Activated T-helper 17 cell treated with anti-CD3 and anti-CD28 coated beads, Interleukin-2, amount 50 U/mL, for 72 hours (primary cell): Measurements from ENCODE around the gene OR10H2. TPM values are rescaled to one million over a fixed set of nuclear protein-coding genes. Genes with fewer than 3 reads are reported as not detected.
"Not testable (repeated sequence)": the region's sequence is repeated elsewhere in the genome, so short reads cannot be mapped to it uniquely, and the experiment has no call there.

Source experiments
- ATAC-seq: fragments of 150-1000 bp; cut with Tn5 transposase; replicated peaks from 2 replicates; pipeline ENCODE4 v1.10.0; 2021; ENCODE audit warnings: mild to moderate bottlenecking, moderate library complexity
- H3K27ac Mint-ChIP-seq: one replicate; pipeline ENCODE4 v1.8.0; 2022; ENCODE audit warnings: mixed read lengths
- H3K27me3 Mint-ChIP-seq: one replicate; pipeline ENCODE4 v1.8.0; 2022; ENCODE audit warnings: mixed read lengths
- H3K36me3 Mint-ChIP-seq: one replicate; pipeline ENCODE4 v1.8.0; 2022; ENCODE audit warnings: low read depth, mild to moderate bottlenecking, mixed read lengths
- H3K4me1 Mint-ChIP-seq: one replicate; pipeline ENCODE4 v1.8.0; 2022; ENCODE audit warnings: mixed read lengths
- H3K4me3 Mint-ChIP-seq: one replicate; pipeline ENCODE4 v1.8.0; 2022; ENCODE audit warnings: mild to moderate bottlenecking, mixed read lengths
- H3K9me3 Mint-ChIP-seq: one replicate; pipeline ENCODE4 v1.8.0; 2022; ENCODE audit warnings: mixed read lengths
- total RNA-seq, 2 donors: library from RNA; stranded (reverse); gene quantifications; one replicate each; pipeline ENCODE4 v1.2.3, GENCODE V29; 2022

Gene OR10H2
- total RNA-seq, 2 donors from 2014 or later: not detected

GRCh38 chr19:15732388-15732787, 4.6 kb downstream of the OR10H2 start:
- Mint-ChIP-seq H3K27me3 (peaks cover 11% of the 10 kb centered on the region), H3K27ac (no peak overlapping the region), H3K9me3 (no peaks in the 10 kb centered on the region), H3K4me3 (no peak overlapping the region), H3K4me1 (no peaks in the 10 kb centered on the region), H3K36me3 (no peaks in the 10 kb centered on the region)
- no peak for ATAC-seq

GRCh38 chr19:15733895-15734294, 6.1 kb downstream of the OR10H2 start:
- ATAC-seq: no peak
- H3K9me3 Mint-ChIP-seq: no peaks in the 10 kb centered on the region
- H3K27me3 Mint-ChIP-seq: peaks cover 3% of the 10 kb centered on the region
- no peaks in the 10 kb centered on the region for H3K4me1 Mint-ChIP-seq
- no peak overlapping the region for H3K4me3 Mint-ChIP-seq
- no peaks in the 10 kb centered on the region for H3K36me3 Mint-ChIP-seq
- H3K27ac Mint-ChIP-seq: no peak overlapping the region

- Mint-ChIP-seq H3K36me3 (no peaks in the 10 kb centered on the region), H3K4me1 (no peaks in the 10 kb centered on the region), H3K9me3 (peaks cover 13% of the 10 kb centered on the region), H3K27ac (no peak within 1 kb of the TSS), H3K4me3 (no peak within 1 kb of the TSS), H3K27me3 (peaks cover 9% of the 10 kb centered on the region)
- ATAC-seq: no peak
Measured at GRCh38 chr19:15737722-15738121, 9.9 kb downstream of the OR10H2 start, which contains the start of gene OR10H3. OR10H3 (plus strand) TSS chr19:15737985; CDS start chr19:15741393, 3,408 bp downstream.

GRCh38 chr19:15740785-15741184, 13.0 kb downstream of the OR10H2 start:
- no peak for ATAC-seq
- H3K36me3 Mint-ChIP-seq: no peaks in the 10 kb centered on the region
- no peak overlapping the region for H3K4me3 Mint-ChIP-seq
- no peak overlapping the region for H3K27ac Mint-ChIP-seq
- H3K27me3 Mint-ChIP-seq: peaks cover 19% of the 10 kb centered on the region
- no peaks in the 10 kb centered on the region for H3K4me1 Mint-ChIP-seq
- peaks cover 13% of the 10 kb centered on the region for H3K9me3 Mint-ChIP-seq

GRCh38 chr19:15748239-15748638, 20.4 kb downstream of the OR10H2 start:
- Mint-ChIP-seq H3K27ac (no peak overlapping the region), H3K4me3 (no peak overlapping the region), H3K9me3 (no peaks in the 10 kb centered on the region), H3K36me3 (no peaks in the 10 kb centered on the region), H3K4me1 (no peaks in the 10 kb centered on the region), H3K27me3 (peaks cover 31% of the 10 kb centered on the region)
- no peak for ATAC-seq

GRCh38 chr19:15758379-15758778, 30.6 kb downstream of the OR10H2 start:
- Mint-ChIP-seq H3K9me3 (no peaks in the 10 kb centered on the region), H3K36me3 (no peaks in the 10 kb centered on the region), H3K27ac (no peak overlapping the region), H3K4me3 (no peak overlapping the region), H3K27me3 (peaks cover 47% of the 10 kb centered on the region), H3K4me1 (no peaks in the 10 kb centered on the region)
- no peak for ATAC-seq

- H3K4me1 Mint-ChIP-seq: no peaks in the 10 kb centered on the region
- peaks cover 36% of the 10 kb centered on the region for H3K27me3 Mint-ChIP-seq
- no peak for ATAC-seq
Measured at GRCh38 chr19:15759962-15760565, 32.2 kb downstream of the OR10H2 start.

GRCh38 chr19:15769586-15769985, 41.8 kb downstream of the OR10H2 start:
- no peaks in the 10 kb centered on the region for H3K4me1 Mint-ChIP-seq
- no peak overlapping the region for H3K27ac Mint-ChIP-seq
- no peak overlapping the region for H3K4me3 Mint-ChIP-seq
- H3K27me3 Mint-ChIP-seq: peaks cover 27% of the 10 kb centered on the region
- H3K9me3 Mint-ChIP-seq: no peaks in the 10 kb centered on the region
- no peaks in the 10 kb centered on the region for H3K36me3 Mint-ChIP-seq
- no peak for ATAC-seq

More at GRCh38 chr19:15759962-15760565, 32.2 kb downstream of the OR10H2 start:
- H3K27ac Mint-ChIP-seq: no peak overlapping the region
- H3K4me3 Mint-ChIP-seq: no peak overlapping the region
- H3K36me3 Mint-ChIP-seq: no peaks in the 10 kb centered on the region
- no peaks in the 10 kb centered on the region for H3K9me3 Mint-ChIP-seq

- not testable (repeated sequence) for H3K36me3 Mint-ChIP-seq, H3K9me3 Mint-ChIP-seq, H3K27ac Mint-ChIP-seq, ATAC-seq, H3K4me3 Mint-ChIP-seq, H3K4me1 Mint-ChIP-seq
- H3K27me3 Mint-ChIP-seq: peaks cover 39% of the 10 kb centered on the region
Measured at GRCh38 chr19:15774159-15774558, 46.3 kb downstream of the OR10H2 start.

- H3K9me3 Mint-ChIP-seq: no peaks in the 10 kb centered on the region
- H3K27me3 Mint-ChIP-seq: peaks cover 38% of the 10 kb centered on the region
- no peaks in the 10 kb centered on the region for H3K4me1 Mint-ChIP-seq
- no peaks in the 10 kb centered on the region for H3K36me3 Mint-ChIP-seq
- ATAC-seq: no peak
- no peak overlapping the region for H3K4me3 Mint-ChIP-seq
- H3K27ac Mint-ChIP-seq: no peak overlapping the region
Measured at GRCh38 chr19:15775249-15775648, 47.4 kb downstream of the OR10H2 start.

GRCh38 chr19:15776264-15776663, 48.4 kb downstream of the OR10H2 start:
- no peaks in the 10 kb centered on the region for H3K36me3 Mint-ChIP-seq
- H3K27ac Mint-ChIP-seq: no peak overlapping the region
- H3K27me3 Mint-ChIP-seq: peaks cover 31% of the 10 kb centered on the region
- H3K9me3 Mint-ChIP-seq: no peaks in the 10 kb centered on the region
- ATAC-seq: no peak
- H3K4me3 Mint-ChIP-seq: no peak overlapping the region
- no peaks in the 10 kb centered on the region for H3K4me1 Mint-ChIP-seq

- peak overlapping the region; percentile 25 for H3K27ac Mint-ChIP-seq
- H3K4me3 Mint-ChIP-seq: no peak overlapping the region
- H3K36me3 Mint-ChIP-seq: no peaks in the 10 kb centered on the region
- H3K9me3 Mint-ChIP-seq: no peaks in the 10 kb centered on the region
- no peak for ATAC-seq
- H3K4me1 Mint-ChIP-seq: no peaks in the 10 kb centered on the region
- peaks cover 26% of the 10 kb centered on the region for H3K27me3 Mint-ChIP-seq
Measured at GRCh38 chr19:15776991-15777970, 49.5 kb downstream of the OR10H2 start.
